B cell (primary cell): Measurements from ENCODE around the gene GRN.

Experiments used
- EZH2 ChIP-seq: IDR thresholded peaks from 2 replicates; pipeline ENCODE4 v1.6.1; 2012; ENCODE audit warnings: borderline replicate concordance, low read depth, mild to moderate bottlenecking, moderate library complexity, low read length; ENCODE audit not compliant: insufficient read depth, poor library complexity, severe bottlenecking
- TF ChIP-seq, protein P1 (sequence below): fragments of 200-600 bp; IDR thresholded peaks from one replicate; pipeline ENCODE4 v1.8.0; 2022; ENCODE audit warnings: antibody characterized with exemption, mild to moderate bottlenecking

DNA sequence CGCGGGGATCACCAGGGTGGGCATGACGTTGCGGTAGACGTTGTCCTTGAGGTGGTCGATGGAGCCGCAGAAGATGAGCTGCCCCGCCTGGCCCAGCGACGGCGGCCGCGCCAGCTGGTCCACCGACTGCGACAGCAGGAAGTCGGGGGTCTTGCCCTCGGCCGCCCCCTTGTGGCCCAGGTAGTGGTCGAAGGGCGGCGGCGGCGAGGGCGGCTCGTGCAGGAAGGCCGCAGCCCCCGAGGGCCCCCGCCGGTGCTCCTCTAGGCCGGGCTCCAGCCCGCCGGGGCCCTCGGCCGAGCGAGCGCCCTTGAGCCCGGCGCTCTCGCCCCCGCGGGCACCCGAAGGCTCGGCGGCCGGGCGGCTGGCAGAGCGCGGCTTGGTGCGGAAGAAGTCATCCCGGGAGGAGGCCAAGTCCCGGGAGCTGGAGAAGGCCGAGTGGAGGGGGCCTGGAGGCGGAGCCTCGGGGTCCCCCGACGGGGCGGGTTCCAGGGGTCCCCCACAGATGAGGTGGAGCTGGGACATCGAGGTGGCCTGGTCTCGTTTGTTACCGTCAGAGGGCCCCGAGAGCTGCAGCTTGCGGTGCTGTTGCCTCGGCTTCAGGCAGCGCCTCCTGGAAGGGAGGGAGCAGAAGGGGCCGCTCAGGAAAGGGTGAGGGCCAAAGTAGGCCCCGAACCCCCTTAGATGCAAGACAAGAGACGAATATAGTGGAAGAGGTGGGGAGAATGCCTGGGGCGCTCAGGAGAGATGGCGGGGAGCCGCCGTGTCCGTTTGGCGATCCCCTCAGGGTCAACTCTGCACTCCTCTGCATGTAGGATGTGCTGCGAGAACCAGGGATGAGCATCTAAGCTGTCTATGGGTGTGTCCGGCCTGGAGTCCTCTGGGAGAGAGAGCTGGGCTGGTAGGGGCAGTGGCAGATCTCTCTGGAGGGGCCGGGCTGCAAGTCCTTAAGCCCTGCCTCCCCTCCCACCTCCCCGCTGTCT is 9.8 kb downstream of the GRN start:
- TF ChIP-seq, protein P1, sequence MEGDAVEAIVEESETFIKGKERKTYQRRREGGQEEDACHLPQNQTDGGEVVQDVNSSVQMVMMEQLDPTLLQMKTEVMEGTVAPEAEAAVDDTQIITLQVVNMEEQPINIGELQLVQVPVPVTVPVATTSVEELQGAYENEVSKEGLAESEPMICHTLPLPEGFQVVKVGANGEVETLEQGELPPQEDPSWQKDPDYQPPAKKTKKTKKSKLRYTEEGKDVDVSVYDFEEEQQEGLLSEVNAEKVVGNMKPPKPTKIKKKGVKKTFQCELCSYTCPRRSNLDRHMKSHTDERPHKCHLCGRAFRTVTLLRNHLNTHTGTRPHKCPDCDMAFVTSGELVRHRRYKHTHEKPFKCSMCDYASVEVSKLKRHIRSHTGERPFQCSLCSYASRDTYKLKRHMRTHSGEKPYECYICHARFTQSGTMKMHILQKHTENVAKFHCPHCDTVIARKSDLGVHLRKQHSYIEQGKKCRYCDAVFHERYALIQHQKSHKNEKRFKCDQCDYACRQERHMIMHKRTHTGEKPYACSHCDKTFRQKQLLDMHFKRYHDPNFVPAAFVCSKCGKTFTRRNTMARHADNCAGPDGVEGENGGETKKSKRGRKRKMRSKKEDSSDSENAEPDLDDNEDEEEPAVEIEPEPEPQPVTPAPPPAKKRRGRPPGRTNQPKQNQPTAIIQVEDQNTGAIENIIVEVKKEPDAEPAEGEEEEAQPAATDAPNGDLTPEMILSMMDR: peak; percentile 73
- no peak for TF ChIP-seq EZH2
